ENCODE measurements around the gene SYNE1.

Gene SYNE1

GRCh38 chr6:152441902-152442301 is 195.3 kb downstream of the SYNE1 start:
- Histone ChIP-seq H4K20me1 (ENCODE audit: low read depth, low read length) (no peaks in the 10 kb centered on the region), H3K9me2 (replicated peaks; ENCODE audit: insufficient read depth, low read length) (no peaks in the 10 kb centered on the region), H2AFZ (ENCODE audit: low read depth, low read length, severe bottlenecking) (no peak overlapping the region), H3F3A (ENCODE audit: insufficient read depth) (no peaks in the 10 kb centered on the region), H3K4me3 (ENCODE audit: insufficient read depth, low read length, poor library complexity, severe bottlenecking) (no peak overlapping the region), H3K9me3 (ENCODE audit: insufficient read depth, low read length) (no peaks in the 10 kb centered on the region), H3K36me3 (ENCODE audit: low read length) (no peaks in the 10 kb centered on the region), H3K27ac (ENCODE audit: low read depth, low read length) (no peak overlapping the region), H3K27me3 (ENCODE audit: low read length) (no peaks in the 10 kb centered on the region), H3K4me2 (ENCODE audit: low read depth, low read length, poor library complexity, severe bottlenecking) (no peak overlapping the region), H3K9ac (ENCODE audit: low read length) (no peak overlapping the region), H3K79me2 (ENCODE audit: insufficient read depth, low read length) (no peaks in the 10 kb centered on the region)
- TF ChIP-seq EZH2phosphoT487 (conservative IDR thresholded peaks at IDR 0.05; ENCODE audit: low read length), result no peak
- TF ChIP-seq CTCF (IDR thresholded peaks at IDR 0.05; ENCODE audit: insufficient read depth, low read length, poor library complexity, severe bottlenecking), result no peak

- Histone ChIP-seq H3K27me3 (ENCODE audit: low read length) (no peaks in the 10 kb centered on the region), H3K79me2 (ENCODE audit: insufficient read depth, low read length) (no peaks in the 10 kb centered on the region), H3K27ac (ENCODE audit: low read depth, low read length) (no peak overlapping the region), H3K4me2 (ENCODE audit: low read depth, low read length, poor library complexity, severe bottlenecking) (no peak overlapping the region), H4K20me1 (ENCODE audit: low read depth, low read length) (no peaks in the 10 kb centered on the region), H3F3A (ENCODE audit: insufficient read depth) (no peaks in the 10 kb centered on the region), H3K36me3 (ENCODE audit: low read length) (no peaks in the 10 kb centered on the region), H3K4me3 (ENCODE audit: insufficient read depth, low read length, poor library complexity, severe bottlenecking) (no peak overlapping the region), H3K9me2 (replicated peaks; ENCODE audit: insufficient read depth, low read length) (no peaks in the 10 kb centered on the region), H3K9ac (ENCODE audit: low read length) (no peak overlapping the region), H2AFZ (ENCODE audit: low read depth, low read length, severe bottlenecking) (no peak overlapping the region), H3K9me3 (ENCODE audit: insufficient read depth, low read length) (no peaks in the 10 kb centered on the region)
- no peak for TF ChIP-seq EZH2phosphoT487 (conservative IDR thresholded peaks at IDR 0.05; ENCODE audit: low read length)
- no peak for TF ChIP-seq CTCF (IDR thresholded peaks at IDR 0.05; ENCODE audit: insufficient read depth, low read length, poor library complexity, severe bottlenecking)
Measured at GRCh38 chr6:152435816-152436215, 201.3 kb downstream of the SYNE1 start.

GRCh38 chr6:152432758-152433157 is 204.4 kb downstream of the SYNE1 start:
- no peak overlapping the region for H2AFZ ChIP-seq (ENCODE audit: low read depth, low read length, severe bottlenecking)
- TF ChIP-seq CTCF (IDR thresholded peaks at IDR 0.05; ENCODE audit: insufficient read depth, low read length, poor library complexity, severe bottlenecking) (no peak), EZH2phosphoT487 (conservative IDR thresholded peaks at IDR 0.05; ENCODE audit: low read length) (no peak)
- no peaks in the 10 kb centered on the region for H3K79me2 ChIP-seq (ENCODE audit: insufficient read depth, low read length)
- H3K36me3 ChIP-seq (ENCODE audit: low read length), result no peaks in the 10 kb centered on the region
- no peak overlapping the region for H3K9ac ChIP-seq (ENCODE audit: low read length)
- no peak overlapping the region for H3K4me2 ChIP-seq (ENCODE audit: low read depth, low read length, poor library complexity, severe bottlenecking)
- H3K27ac ChIP-seq (ENCODE audit: low read depth, low read length), result no peak overlapping the region
- H3K4me3 ChIP-seq (ENCODE audit: insufficient read depth, low read length, poor library complexity, severe bottlenecking), result no peak overlapping the region
- no peaks in the 10 kb centered on the region for H3F3A ChIP-seq (ENCODE audit: insufficient read depth)
- H3K9me3 ChIP-seq (ENCODE audit: insufficient read depth, low read length), result no peaks in the 10 kb centered on the region
- no peaks in the 10 kb centered on the region for H3K27me3 ChIP-seq (ENCODE audit: low read length)
- no peaks in the 10 kb centered on the region for H3K9me2 ChIP-seq (replicated peaks; ENCODE audit: insufficient read depth, low read length)
- H4K20me1 ChIP-seq (ENCODE audit: low read depth, low read length), result no peaks in the 10 kb centered on the region

All from SU-DHL-6 (cell line).